B cell (primary cell): ENCODE measurements around the gene IKZF3. TPM values are rescaled to one million over a fixed set of nuclear protein-coding genes. Genes with fewer than 3 reads are reported as not detected.

ENCODE experiments used
- ATAC-seq: fragments of 200-7000 bp; cut with Tn5 transposase; one replicate; pipeline ENCODE4 v1.10.0; 2021; ENCODE audit warnings: low read depth, mild to moderate bottlenecking, moderate number of reproducible peaks, moderate library complexity
- CTCF ChIA-PET: fragments of 350-600 bp; sonication (Branson Sonifier 250); formaldehyde crosslinking; loops from one replicate; lab custom pipeline; 2021; ENCODE audit warnings: antibody characterized with exemption, inconsistent platforms; lab: Charles Lee
- POLR2A ChIA-PET: fragments of 350-600 bp; sonication (Branson Sonifier 250); formaldehyde crosslinking; loops from one replicate; lab custom pipeline; 2021; ENCODE audit warnings: antibody characterized with exemption; lab: Charles Lee
- DNase-seq: peaks from one replicate; pipeline ENCODE4 v3.0.0; 2013
- H2AFZ ChIP-seq: 2 replicates; pipeline ENCODE4 v1.6.1; 2012; ENCODE audit warnings: mild to moderate bottlenecking, low read depth, low read length; ENCODE audit not compliant: insufficient read depth, poor library complexity, severe bottlenecking
- H3K27ac ChIP-seq, 2 donors: 1 replicate in 1 of 2; 2 replicates in 1 of 2; pipeline ENCODE4 v1.5.1; 2012 to 2013; ENCODE audit warnings: low read length in 2 of 2, mild to moderate bottlenecking in 2 of 2, moderate library complexity in 1 of 2
- H3K27me3 ChIP-seq, 4 experiments: fragments of 200-600 bp in 1 of 4; sonication (generic) in 1 of 4; replicated peaks in 1 of 4; 1 replicate in 2 of 4; 2 replicates in 2 of 4; pipeline versions ENCODE4 v1.6.1 to v1.7.0; 2013 to 2016; ENCODE audit warnings: low read length in 3 of 4, mild to moderate bottlenecking in 2 of 4, mixed read lengths in 1 of 4, moderate library complexity in 1 of 4; ENCODE audit not compliant: insufficient read depth in 4 of 4, control insufficient read depth in 3 of 4; ENCODE audit errors: control extremely low read depth in 1 of 4
- H3K36me3 ChIP-seq, 2 experiments: replicated peaks in 1 of 2; 1 replicate in 1 of 2; 2 replicates in 1 of 2; pipeline versions ENCODE4 v1.6.1 to v1.7.1; 2013; ENCODE audit warnings: low read length in 1 of 2; ENCODE audit not compliant: insufficient read depth in 2 of 2, control insufficient read depth in 1 of 2; ENCODE audit errors: control extremely low read depth in 1 of 2, extremely low read depth in 1 of 2
- H3K4me1 ChIP-seq, 2 donors: fragments of 200-600 bp in 1 of 2; sonication (generic) in 1 of 2; 1 replicate in 1 of 2; 2 replicates in 1 of 2; pipeline versions ENCODE4 v1.5.1 to v1.6.1; 2013 to 2017; ENCODE audit warnings: low read length in 2 of 2; ENCODE audit not compliant: control insufficient read depth in 2 of 2, insufficient read depth in 2 of 2
- H3K4me2 ChIP-seq: replicated peaks from 2 replicates; pipeline ENCODE3; 2012; ENCODE audit warnings: mild to moderate bottlenecking, low read depth, low read length; ENCODE audit not compliant: poor library complexity, severe bottlenecking
- H3K4me3 ChIP-seq, 5 experiments: fragments of 200-600 bp in 1 of 5; sonication (generic) in 1 of 5; 1 replicate in 3 of 5; 2 replicates in 2 of 5; pipeline versions ENCODE4 v1.5.1 to v1.7.0; 2011 to 2016; ENCODE audit warnings: low read length in 4 of 5, mild to moderate bottlenecking in 4 of 5, low read depth in 2 of 5, control low read depth in 1 of 5, moderate library complexity in 1 of 5; ENCODE audit not compliant: insufficient read depth in 1 of 5; ENCODE audit errors: control extremely low read depth in 1 of 5, extremely low read depth in 1 of 5
- H3K79me2 ChIP-seq: fragments of 200-600 bp; sonication (generic); one replicate; pipeline ENCODE4 v1.6.0; 2016; ENCODE audit warnings: low read length; ENCODE audit not compliant: control insufficient read depth, insufficient read depth
- H3K9ac ChIP-seq: fragments of 200-600 bp; sonication (generic); 2 replicates; pipeline ENCODE4 v1.6.1; 2017; ENCODE audit warnings: mild to moderate bottlenecking, low read length, moderate library complexity
- H3K9me3 ChIP-seq, 3 donors: one replicate each; pipeline versions ENCODE4 v1.6.1 to v1.7.1; 2013; ENCODE audit warnings: low read length in 2 of 3; ENCODE audit not compliant: control insufficient read depth in 2 of 3, insufficient read depth in 1 of 3; ENCODE audit errors: control extremely low read depth in 1 of 3
- H4K20me1 ChIP-seq: 2 replicates; pipeline ENCODE4 v1.6.0; 2012; ENCODE audit warnings: mild to moderate bottlenecking, low read length; ENCODE audit not compliant: insufficient read depth, control insufficient read depth, poor library complexity, severe bottlenecking
- H3K27ac Mint-ChIP-seq: one replicate; pipeline ENCODE4 v1.8.0; 2021; ENCODE audit warnings: mixed read lengths
- H3K27me3 Mint-ChIP-seq: one replicate; pipeline ENCODE4 v1.8.0; 2021; ENCODE audit warnings: mixed read lengths
- H3K4me1 Mint-ChIP-seq: one replicate; pipeline ENCODE4 v1.8.0; 2021; ENCODE audit warnings: mixed read lengths
- H3K4me3 Mint-ChIP-seq: one replicate; pipeline ENCODE4 v1.8.0; 2021; ENCODE audit warnings: mixed read lengths
- H3K9me3 Mint-ChIP-seq: one replicate; pipeline ENCODE4 v1.8.0; 2022; ENCODE audit warnings: mixed read lengths; ENCODE audit not compliant: insufficient read depth
- CTCF ChIP-seq: fragments of 200-600 bp; IDR thresholded peaks from one replicate; pipeline ENCODE4 v1.8.0; 2022; ENCODE audit warnings: antibody characterized with exemption, mild to moderate bottlenecking
- EZH2 ChIP-seq: IDR thresholded peaks from 2 replicates; pipeline ENCODE4 v1.6.1; 2012; ENCODE audit warnings: borderline replicate concordance, low read depth, mild to moderate bottlenecking, moderate library complexity, low read length; ENCODE audit not compliant: insufficient read depth, poor library complexity, severe bottlenecking
- WGBS: methylation state at CpG from one replicate; pipeline ENCODE4 v1.1.5; 2013; ENCODE audit warnings: missing lambda C conversion rate; ENCODE audit not compliant: insufficient coverage; 5-methylcytosine and 5-hydroxymethylcytosine counted together
- intact Hi-C: fragments of 100-400 bp; cut with micrococcal nuclease; formaldehyde crosslinking; loops from one replicate; pipeline ENCODE4 v1.10.0; 2022
- polyA plus RNA-seq: library from polyadenylated mRNA; depleted of rRNA; stranded (reverse); fragments of >200 nt; gene quantifications from 2 replicates; pipeline ENCODE4 v1.2.3, GENCODE V29; 2012
- total RNA-seq, 2 donors: library from RNA; stranded (reverse); fragments of 120-200 nt in 1 of 2; gene quantifications; 1 replicate in 1 of 2; 2 replicates in 1 of 2; pipeline versions ENCODE4 v1.2.3 to v1.2.4, GENCODE V29; 2013 to 2022

The IKZF3 gene
- total and polyA plus RNA-seq, 2 donors (not counting 1 experiment from before 2014, with no cell fraction given), result 63.0 to 178 TPM

DNA sequence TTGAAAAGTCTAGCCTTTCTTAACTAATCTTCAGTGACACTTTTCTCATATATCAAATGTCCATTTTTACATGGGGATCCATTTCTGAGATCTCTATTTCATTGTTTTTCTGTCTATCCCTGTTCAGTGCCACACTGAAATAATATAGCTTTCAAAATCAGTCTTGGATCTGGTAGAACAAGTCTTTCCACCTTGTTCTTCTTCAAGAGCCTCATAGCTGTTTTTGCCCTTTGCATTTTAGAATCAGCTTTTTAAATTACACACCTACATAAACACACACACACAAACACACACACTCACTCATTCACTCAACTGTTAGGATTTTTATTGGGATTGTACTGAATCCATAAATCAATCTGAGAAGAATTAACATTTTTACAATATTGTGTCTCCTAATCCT lies 35.1 kb upstream of the IKZF3 start:
- no peaks in the 10 kb centered on the region for H3K36me3 ChIP-seq
- H3K27me3 Mint-ChIP-seq, result no peaks in the 10 kb centered on the region
- no peak overlapping the region for H3K4me3 Mint-ChIP-seq
- TF ChIP-seq CTCF, result no peak
- no peak overlapping the region for H3K27ac Mint-ChIP-seq
- H3K9ac ChIP-seq, result no peak overlapping the region
- ATAC-seq (no peak), DNase-seq (no peak)
- H3K27ac ChIP-seq, result no peak overlapping the region
- no peak overlapping the region for H3K4me2 ChIP-seq
- intact Hi-C loops, result no loop called here
- no peaks in the 10 kb centered on the region for H3K9me3 Mint-ChIP-seq
- H2AFZ ChIP-seq, result no peak overlapping the region
- H3K4me1 Mint-ChIP-seq, result peaks cover 12% of the 10 kb centered on the region
- H3K4me1 ChIP-seq, result peaks cover 12 to 15% of the 10 kb centered on the region in 2 donors
- ChIA-PET POLR2A (no interaction called here), CTCF (no interaction called here)
- H3K79me2 ChIP-seq, result no peaks in the 10 kb centered on the region
- H3K27me3 ChIP-seq, result no peaks in the 10 kb centered on the region
- H3K9me3 ChIP-seq, result no peaks in the 10 kb centered on the region
- H4K20me1 ChIP-seq, result no peaks in the 10 kb centered on the region
- H3K4me3 ChIP-seq, result no peak overlapping the region

- H3K4me3 Mint-ChIP-seq, result no peak overlapping the region
- 100% methylated on average over 1 of the region's 4 CpGs for WGBS
- POLR2A ChIA-PET, result no interaction called here
- no peak overlapping the region for H3K27ac Mint-ChIP-seq
- Histone ChIP-seq H3K79me2 (peaks cover 4% of the 10 kb centered on the region), H3K36me3 (no peaks in the 10 kb centered on the region), H3K27me3 (no peaks in the 10 kb centered on the region), H3K9ac (no peak overlapping the region), H2AFZ (no peak overlapping the region), H4K20me1 (no peaks in the 10 kb centered on the region), H3K4me3 (no peak overlapping the region), H3K9me3 (no peaks in the 10 kb centered on the region), H3K27ac (no peak overlapping the region), H3K4me2 (no peak overlapping the region), H3K4me1 (peaks cover 9 to 14% of the 10 kb centered on the region in 2 donors)
- TF ChIP-seq CTCF, result no peak
- no peak for TF ChIP-seq EZH2
- ATAC-seq, result no peak
- intact Hi-C loops, result no loop called here
- H3K9me3 Mint-ChIP-seq, result no peaks in the 10 kb centered on the region
- DNase-seq, result no peak
- H3K4me1 Mint-ChIP-seq, result peaks cover 13% of the 10 kb centered on the region
- H3K27me3 Mint-ChIP-seq, result no peaks in the 10 kb centered on the region
- CTCF ChIA-PET, result no interaction called here
These were observed 34.0 kb upstream of the IKZF3 start for GRCh38 chr17:39898088-39898487.
